ENCODE results near the gene POU2F3. TPM values are rescaled to one million over a fixed set of nuclear protein-coding genes. Genes with fewer than 3 reads are reported as not detected.

The POU2F3 gene
- total and polyA plus RNA-seq, 2 of the 13 experiments (the other 11 are each of a cell fraction or from before 2014, with no cell fraction given), result not detected

DNA sequence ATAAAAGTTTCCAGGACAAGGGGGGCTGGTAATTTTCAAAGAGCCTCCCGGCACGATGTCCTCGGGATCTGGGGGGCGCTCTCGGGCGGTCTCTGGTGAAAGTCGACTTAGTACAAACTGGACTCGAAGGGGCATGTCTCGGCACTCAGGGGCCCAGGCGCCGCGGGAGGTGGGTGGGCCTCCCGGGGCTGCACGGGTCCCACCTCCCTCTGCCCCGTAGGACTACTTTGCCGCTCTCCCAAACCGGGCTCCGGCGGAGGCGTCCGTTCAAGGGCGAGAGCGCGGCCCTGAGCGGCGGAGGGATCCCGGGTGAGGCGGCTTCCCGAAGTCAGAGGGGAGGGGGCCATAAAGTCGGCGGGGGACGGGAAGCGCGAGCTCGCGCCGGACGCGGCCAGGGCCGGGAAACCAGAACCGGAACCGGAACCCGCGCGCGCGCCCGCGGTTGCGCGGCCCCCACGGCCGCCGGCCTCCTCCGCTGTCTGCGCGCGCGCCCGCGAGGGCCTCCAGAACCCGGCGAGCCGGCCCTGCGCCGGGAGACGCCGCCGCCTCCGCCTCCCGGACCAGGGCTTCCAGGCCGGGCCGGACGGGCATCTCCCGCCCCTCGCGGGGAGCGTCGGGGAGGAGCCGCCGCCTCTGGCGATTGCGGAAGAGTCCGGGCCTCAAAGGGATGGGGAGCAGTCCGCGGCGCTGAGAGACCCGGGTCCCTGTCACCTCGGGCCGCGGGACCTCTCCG is 96.1 kb downstream of the POU2F3 start, which contains the start of gene ARHGEF12 (continued):
- TF ChIP-seq ELK4 (CRISPR knock-in tag; IDR thresholded peaks at IDR 0.05; ENCODE audit: borderline replicate concordance), result no peak
- TF ChIP-seq ZNF256 (CRISPR knock-in tag; conservative IDR thresholded peaks at IDR 0.05), result no peak
- TF ChIP-seq, protein P1, sequence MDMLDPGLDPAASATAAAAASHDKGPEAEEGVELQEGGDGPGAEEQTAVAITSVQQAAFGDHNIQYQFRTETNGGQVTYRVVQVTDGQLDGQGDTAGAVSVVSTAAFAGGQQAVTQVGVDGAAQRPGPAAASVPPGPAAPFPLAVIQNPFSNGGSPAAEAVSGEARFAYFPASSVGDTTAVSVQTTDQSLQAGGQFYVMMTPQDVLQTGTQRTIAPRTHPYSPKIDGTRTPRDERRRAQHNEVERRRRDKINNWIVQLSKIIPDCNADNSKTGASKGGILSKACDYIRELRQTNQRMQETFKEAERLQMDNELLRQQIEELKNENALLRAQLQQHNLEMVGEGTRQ (IDR thresholded peaks at IDR 0.05; ENCODE audit: low read depth, low read length), result no peak
- TF ChIP-seq, protein P1 (CRISPR knock-in tag; IDR thresholded peaks at IDR 0.05; ENCODE audit: borderline replicate concordance), result peak; percentile 32; the same call in 1 of the 2 replicates
- no peak for TF ChIP-seq SMARCE1 (IDR thresholded peaks at IDR 0.05; ENCODE audit: borderline replicate concordance)
- TF ChIP-seq PHF20 (CRISPR knock-in tag; IDR thresholded peaks at IDR 0.05), result peak; percentile 79
- no peak for TF ChIP-seq EZH2 (conservative IDR thresholded peaks at IDR 0.05; ENCODE audit: low read depth, low read length)
- TF ChIP-seq, protein P2, sequence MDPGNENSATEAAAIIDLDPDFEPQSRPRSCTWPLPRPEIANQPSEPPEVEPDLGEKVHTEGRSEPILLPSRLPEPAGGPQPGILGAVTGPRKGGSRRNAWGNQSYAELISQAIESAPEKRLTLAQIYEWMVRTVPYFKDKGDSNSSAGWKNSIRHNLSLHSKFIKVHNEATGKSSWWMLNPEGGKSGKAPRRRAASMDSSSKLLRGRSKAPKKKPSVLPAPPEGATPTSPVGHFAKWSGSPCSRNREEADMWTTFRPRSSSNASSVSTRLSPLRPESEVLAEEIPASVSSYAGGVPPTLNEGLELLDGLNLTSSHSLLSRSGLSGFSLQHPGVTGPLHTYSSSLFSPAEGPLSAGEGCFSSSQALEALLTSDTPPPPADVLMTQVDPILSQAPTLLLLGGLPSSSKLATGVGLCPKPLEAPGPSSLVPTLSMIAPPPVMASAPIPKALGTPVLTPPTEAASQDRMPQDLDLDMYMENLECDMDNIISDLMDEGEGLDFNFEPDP (CRISPR knock-in tag; conservative IDR thresholded peaks at IDR 0.05), result no peak
- TF ChIP-seq RFXANK (CRISPR knock-in tag; IDR thresholded peaks at IDR 0.05), result 0 out of 2 replicates have a peak, but pooled peaks have one; percentile 33
- TF ChIP-seq, protein P3, sequence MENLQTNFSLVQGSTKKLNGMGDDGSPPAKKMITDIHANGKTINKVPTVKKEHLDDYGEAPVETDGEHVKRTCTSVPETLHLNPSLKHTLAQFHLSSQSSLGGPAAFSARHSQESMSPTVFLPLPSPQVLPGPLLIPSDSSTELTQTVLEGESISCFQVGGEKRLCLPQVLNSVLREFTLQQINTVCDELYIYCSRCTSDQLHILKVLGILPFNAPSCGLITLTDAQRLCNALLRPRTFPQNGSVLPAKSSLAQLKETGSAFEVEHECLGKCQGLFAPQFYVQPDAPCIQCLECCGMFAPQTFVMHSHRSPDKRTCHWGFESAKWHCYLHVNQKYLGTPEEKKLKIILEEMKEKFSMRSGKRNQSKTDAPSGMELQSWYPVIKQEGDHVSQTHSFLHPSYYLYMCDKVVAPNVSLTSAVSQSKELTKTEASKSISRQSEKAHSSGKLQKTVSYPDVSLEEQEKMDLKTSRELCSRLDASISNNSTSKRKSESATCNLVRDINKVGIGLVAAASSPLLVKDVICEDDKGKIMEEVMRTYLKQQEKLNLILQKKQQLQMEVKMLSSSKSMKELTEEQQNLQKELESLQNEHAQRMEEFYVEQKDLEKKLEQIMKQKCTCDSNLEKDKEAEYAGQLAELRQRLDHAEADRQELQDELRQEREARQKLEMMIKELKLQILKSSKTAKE (CRISPR knock-in tag; IDR thresholded peaks at IDR 0.05; ENCODE audit: borderline replicate concordance), result peak; percentile 49
- peak; percentile 74; the same call in 1 of the 2 replicates for TF ChIP-seq HMG20B (CRISPR knock-in tag; conservative IDR thresholded peaks at IDR 0.05)
- peak; percentile 56; the same call in 1 of the 2 replicates for TF ChIP-seq ZNF274 (CRISPR knock-in tag; IDR thresholded peaks at IDR 0.05)
- TF ChIP-seq NFYB (CRISPR knock-in tag; IDR thresholded peaks at IDR 0.05), result no peak
- peak; percentile 33; the same call in 1 of the 2 replicates for TF ChIP-seq ZNF772 (CRISPR knock-in tag; IDR thresholded peaks at IDR 0.05)
- TF ChIP-seq JUND (CRISPR knock-in tag; IDR thresholded peaks at IDR 0.05), result no peak
- TF ChIP-seq RFX5 (IDR thresholded peaks at IDR 0.05; ENCODE audit: low read depth, low read length), result no peak
- no peak for TF ChIP-seq KDM1A (CRISPR knock-in tag; IDR thresholded peaks at IDR 0.05)
- no peak; the same call in 1 of the 2 replicates for TF ChIP-seq NCOR1 (IDR thresholded peaks at IDR 0.05; ENCODE audit: borderline replicate concordance, low read length)
- TF ChIP-seq POLR2G (IDR thresholded peaks at IDR 0.05; ENCODE audit: low read depth, low read length), result peak; percentile 31
- TF ChIP-seq, protein P4, sequence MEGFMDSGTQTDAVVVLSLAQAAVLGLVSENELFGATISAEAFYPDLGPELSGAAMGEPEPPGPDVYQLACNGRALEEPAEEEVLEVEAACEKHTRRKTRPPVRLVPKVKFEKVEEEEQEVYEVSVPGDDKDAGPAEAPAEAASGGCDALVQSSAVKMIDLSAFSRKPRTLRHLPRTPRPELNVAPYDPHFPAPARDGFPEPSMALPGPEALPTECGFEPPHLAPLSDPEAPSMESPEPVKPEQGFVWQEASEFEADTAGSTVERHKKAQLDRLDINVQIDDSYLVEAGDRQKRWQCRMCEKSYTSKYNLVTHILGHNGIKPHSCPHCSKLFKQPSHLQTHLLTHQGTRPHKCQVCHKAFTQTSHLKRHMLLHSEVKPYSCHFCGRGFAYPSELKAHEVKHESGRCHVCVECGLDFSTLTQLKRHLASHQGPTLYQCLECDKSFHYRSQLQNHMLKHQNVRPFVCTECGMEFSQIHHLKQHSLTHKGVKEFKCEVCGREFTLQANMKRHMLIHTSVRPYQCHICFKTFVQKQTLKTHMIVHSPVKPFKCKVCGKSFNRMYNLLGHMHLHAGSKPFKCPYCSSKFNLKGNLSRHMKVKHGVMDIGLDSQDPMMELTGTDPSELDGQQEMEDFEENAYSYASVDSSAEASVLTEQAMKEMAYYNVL (CRISPR knock-in tag; IDR thresholded peaks at IDR 0.05; ENCODE audit: borderline replicate concordance), result peak; percentile 72; the same call in 1 of the 2 replicates
